Heart left ventricle (tissue), 13 donors: ENCODE results near the gene ALDH9A1.

Source experiments
- CTCF ChIP-seq, 12 donors: fragments of 200-600 bp; sonication (generic) in 4 of 12; IDR thresholded peaks; one replicate each; pipeline versions ENCODE4 v1.5.0 to v1.8.0; 2018 to 2022; ENCODE audit warnings: antibody characterized with exemption in 12 of 12, mild to moderate bottlenecking in 5 of 12
- POLR2A ChIP-seq, 2 donors: fragments of 450-650 bp; IDR thresholded peaks; one replicate each; pipeline ENCODE4 v1.6.1; 2017; ENCODE audit warnings: antibody characterized with exemption in 2 of 2, mild to moderate bottlenecking in 2 of 2, moderate library complexity in 2 of 2
- donor health status: ischemic (EF 13 %, LVEDD 7.1; RV severe dilation, severe dysfunction).
- donor health status: DM: no; HTN: yes; CAD: no.
- donor health status: DM: no; HTN: no; CAD: no.
- donor health status: ischemic (EF 25% LVEDD 6.9; RV normal size, moderate dysfunction).
- donor health status: ischemic (EF 25% LVEDD 5.7; RV mildly dilated, moderate dysfunction).
- donor health status: ischemic (EF 35%, LVEDD 5.7; RV mildly dilated, moderate dysfunction).
- donor health status: nonischemic (EF 11% LVEDD 7.7; RV severe dilation, severe dysfunction).
- donor health status: DM: yes; HTN: yes; CAD: no.
- donor health status: PGD.
- donor health status: ischemic (EF 29% LVEDD 5.4; RV normal size, mild dysfunction).
- donor health status: nonischemic (EF 23%, LVEDD 6.1; RV moderate dilation, normal function).

GRCh38 chr1:165661703-165662102, 36.7 kb downstream of the ALDH9A1 start:
- TF ChIP-seq CTCF (IDR thresholded peaks at IDR 0.05) (no peak), POLR2A (IDR thresholded peaks at IDR 0.05) (no peak)
